Umbilical cord (tissue), 1 donor: ENCODE measurements around the gene GOLGA6L2. TPM values are rescaled to one million over a fixed set of nuclear protein-coding genes. Genes with fewer than 3 reads are reported as not detected.

Experiments used
- total RNA-seq: library from RNA; depleted of rRNA; stranded (reverse); fragments of >200 nt; gene quantifications from one replicate; pipeline ENCODE4 v1.2.3, GENCODE V29; 2014; ENCODE audit warnings: low replicate concordance; ENCODE audit not compliant: insufficient read depth

Gene GOLGA6L2
- total RNA-seq, 1 donor from 2014 or later = not detected

Other genes starting within 250 kb of the GOLGA6L2 start
- gene GOLGA6L26, start 113.0 kb downstream of the GOLGA6L2 start, total RNA-seq = not detected
- 4.6 TPM for gene GOLGA8S, start 92.5 kb downstream of the GOLGA6L2 start, total RNA-seq
- 13.5 TPM for gene MKRN3, start 118.4 kb upstream of the GOLGA6L2 start, total RNA-seq
- gene MAGEL2, start 200.6 kb upstream of the GOLGA6L2 start, total RNA-seq = 8.2 TPM
- 147 TPM for gene NDN, start 240.1 kb upstream of the GOLGA6L2 start, total RNA-seq